MG63 (cell line): Measurements from ENCODE around the gene ZNF556. TPM values are rescaled to one million over a fixed set of nuclear protein-coding genes. Genes with fewer than 3 reads are reported as not detected.
A peak's percentile ranks its signal among the peaks of the same experiment; 100 is the strongest.

Experiments used
- DNase-seq: peaks from one replicate; pipeline ENCODE4 v3.0.0-alpha.2; 2020
- H3K27me3 ChIP-seq: fragments of 250-450 bp; sonication (Bioruptor Pico); 2 replicates; pipeline ENCODE4 v1.5.1; 2020; ENCODE audit warnings: mild to moderate bottlenecking, moderate library complexity
- H3K36me3 ChIP-seq: fragments of 250-450 bp; sonication (Bioruptor Pico); 2 replicates; pipeline ENCODE4 v1.5.1; 2020; ENCODE audit warnings: mild to moderate bottlenecking, moderate library complexity
- H3K4me3 ChIP-seq: fragments of 250-450 bp; sonication (Bioruptor Pico); 2 replicates; pipeline ENCODE4 v1.5.1; 2020; ENCODE audit warnings: mild to moderate bottlenecking, moderate library complexity
- H3K9me3 ChIP-seq: fragments of 250-450 bp; sonication (Bioruptor Pico); 2 replicates; pipeline ENCODE4 v1.5.1; 2020; ENCODE audit warnings: mild to moderate bottlenecking, moderate library complexity
- total RNA-seq: library from RNA; depleted of rRNA; stranded (reverse); fragments of >200 nt; shearing (Covaris generic); gene quantifications from 2 replicates; pipeline ENCODE4 v1.2.3, GENCODE V29; 2014; ENCODE audit warnings: low replicate concordance; rRNA removed

ZNF556 gene
- total RNA-seq, result 0.07 and 0.13 TPM in 2 replicates

DNA sequence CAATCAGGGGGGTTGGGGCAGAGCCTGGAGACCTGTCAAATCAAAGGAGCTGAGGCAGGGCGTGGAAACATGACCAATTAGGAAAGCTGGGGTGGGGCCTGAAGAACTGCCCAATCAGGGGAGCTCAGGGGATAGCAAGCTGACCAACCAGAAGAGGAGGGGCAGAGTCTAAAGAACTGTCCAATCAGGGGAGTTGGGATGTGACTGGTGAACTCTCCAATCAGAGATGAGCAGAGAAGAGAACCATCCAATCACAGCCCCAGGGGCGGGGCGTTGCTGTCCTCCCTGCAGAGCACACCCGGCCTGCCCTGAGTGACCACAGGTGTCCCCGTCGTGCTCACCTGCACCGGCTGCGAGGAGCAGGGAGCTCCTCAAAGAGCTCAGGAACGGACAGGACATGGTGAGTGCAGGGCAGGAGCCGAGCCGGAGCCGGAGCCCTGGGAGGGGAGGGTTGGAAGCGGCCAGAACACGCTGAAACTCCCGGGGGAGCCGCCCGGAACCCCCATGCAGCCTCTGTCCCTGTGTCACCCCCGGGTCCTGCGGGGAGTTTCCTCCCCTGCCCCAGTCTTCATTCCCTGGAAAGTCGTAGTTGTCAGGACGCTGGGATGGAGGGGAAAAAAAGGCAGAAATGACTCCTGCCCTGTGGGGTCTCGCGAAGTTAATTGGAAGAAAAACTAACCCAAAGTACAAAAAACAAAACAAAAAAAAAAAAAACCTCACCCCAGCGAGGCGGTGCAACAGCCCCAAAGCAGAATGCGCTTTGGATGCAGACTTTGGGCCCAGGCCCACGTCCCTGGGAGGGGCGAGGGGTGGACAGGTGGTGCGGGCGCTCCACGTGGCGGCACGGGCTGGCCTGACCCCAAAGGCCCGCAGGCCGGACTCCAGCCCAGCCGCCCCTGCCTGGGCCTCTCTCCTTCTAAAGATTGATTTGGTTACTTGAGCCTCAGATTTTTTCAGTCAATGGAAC lies at the start of gene ZNF556:
Gene ZNF556 (plus strand): TSS at position 311 of the 967 bp plus-strand sequence. CDS start 87 bp downstream, at position 398.
- Histone ChIP-seq H3K4me3 (peak within 1 kb of the TSS; percentile 33), H3K27me3 (no peaks in the 10 kb centered on the region), H3K36me3 (no peaks in the 10 kb centered on the region), H3K9me3 (no peaks in the 10 kb centered on the region)
- DNase-seq, result peak; percentile 61

DNA sequence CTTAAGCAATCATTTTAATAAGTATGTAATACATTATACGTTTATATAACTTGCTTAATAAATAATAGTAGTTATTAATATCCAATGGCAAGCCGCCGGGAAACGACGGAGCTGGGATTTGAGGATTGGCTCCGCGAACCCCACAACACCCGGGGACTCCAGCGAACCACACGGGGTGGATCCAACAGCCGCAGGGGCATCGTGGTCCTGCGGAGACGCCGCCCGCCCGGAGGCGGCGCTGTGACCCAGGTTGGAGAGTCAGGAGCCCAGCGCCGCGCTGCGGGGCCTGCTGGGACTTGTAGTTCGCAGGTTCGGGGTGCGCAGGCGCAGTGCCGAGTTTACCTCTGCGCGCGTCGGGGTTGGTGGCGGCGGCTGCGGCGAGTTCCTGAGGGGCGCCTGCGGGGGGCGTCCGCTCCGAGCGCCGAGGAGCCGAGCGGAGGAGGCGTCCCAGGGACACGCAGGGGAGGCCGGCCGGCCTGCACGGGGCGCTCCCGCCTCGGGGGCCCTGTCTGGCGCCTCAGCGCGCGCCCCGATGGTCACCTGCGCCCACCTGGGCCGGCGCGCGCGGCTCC lies 47.5 kb upstream of the ZNF556 start, which contains the start of gene ZNF554:
Gene ZNF554 (plus strand): TSS at position 329 of the 572 bp plus-strand sequence. CDS start 204 bp downstream, at position 533.
- peak within 1 kb of the TSS; percentile 50 for H3K4me3 ChIP-seq
- no peaks in the 10 kb centered on the region for H3K9me3 ChIP-seq
- H3K36me3 ChIP-seq, result no peaks in the 10 kb centered on the region
- peak; percentile 89 for DNase-seq
- H3K27me3 ChIP-seq, result no peaks in the 10 kb centered on the region

DNA sequence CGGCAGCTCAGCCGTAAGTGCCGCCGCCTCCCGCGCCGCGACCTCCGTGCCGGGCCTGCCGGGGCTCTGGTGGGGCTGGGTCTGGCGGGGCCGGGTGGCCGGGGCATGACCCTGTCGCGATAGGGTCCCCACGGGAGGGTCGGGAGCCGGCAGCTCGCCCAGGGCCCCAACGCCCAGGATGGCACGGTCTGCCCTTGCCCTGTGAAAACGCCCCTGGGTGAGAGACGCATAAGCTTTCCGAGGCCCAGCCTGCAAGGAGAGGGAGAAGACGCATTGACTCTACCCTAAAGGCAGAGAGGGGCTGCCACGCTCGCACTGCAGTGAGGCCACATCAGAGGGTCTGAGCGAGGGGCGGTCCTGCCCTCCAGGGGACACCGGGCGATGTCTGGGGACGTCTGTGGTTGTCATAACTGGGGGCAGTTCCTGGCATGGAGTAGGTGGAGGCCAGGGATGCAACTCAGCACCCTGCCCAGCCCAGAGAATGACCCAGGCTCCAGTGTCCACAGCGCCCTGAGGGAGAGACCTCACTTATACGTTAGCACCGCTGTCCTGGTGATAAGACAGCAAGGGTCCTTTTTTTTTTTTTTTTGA lies 46.9 kb upstream of the ZNF556 start:
- Histone ChIP-seq H3K4me3 (peak overlapping the region; percentile 50), H3K9me3 (no peaks in the 10 kb centered on the region), H3K36me3 (no peaks in the 10 kb centered on the region), H3K27me3 (no peaks in the 10 kb centered on the region)
- no peak for DNase-seq

DNA sequence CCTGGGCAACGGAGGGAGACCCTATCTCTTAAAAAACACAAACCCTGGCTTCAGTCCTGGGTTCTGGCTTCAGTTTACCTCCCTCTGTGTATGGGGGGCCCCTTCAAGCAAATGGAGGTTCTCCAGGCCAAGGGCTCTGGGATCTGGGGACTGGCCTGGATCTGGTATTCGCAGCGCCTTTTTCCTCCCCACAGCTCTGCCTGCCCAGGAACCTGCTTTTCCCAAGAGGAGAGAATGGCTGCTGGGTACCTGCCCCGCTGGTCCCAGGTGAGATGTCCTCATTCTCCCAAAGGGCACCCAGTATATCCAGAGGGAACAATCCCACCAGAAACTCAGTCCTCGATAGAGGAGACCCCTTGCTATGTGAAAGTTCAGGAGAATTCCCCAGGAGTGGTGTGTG lies 44.3 kb upstream of the ZNF556 start:
- Histone ChIP-seq H3K27me3 (no peaks in the 10 kb centered on the region), H3K4me3 (no peak overlapping the region), H3K9me3 (no peaks in the 10 kb centered on the region), H3K36me3 (no peaks in the 10 kb centered on the region)
- DNase-seq, result no peak

DNA sequence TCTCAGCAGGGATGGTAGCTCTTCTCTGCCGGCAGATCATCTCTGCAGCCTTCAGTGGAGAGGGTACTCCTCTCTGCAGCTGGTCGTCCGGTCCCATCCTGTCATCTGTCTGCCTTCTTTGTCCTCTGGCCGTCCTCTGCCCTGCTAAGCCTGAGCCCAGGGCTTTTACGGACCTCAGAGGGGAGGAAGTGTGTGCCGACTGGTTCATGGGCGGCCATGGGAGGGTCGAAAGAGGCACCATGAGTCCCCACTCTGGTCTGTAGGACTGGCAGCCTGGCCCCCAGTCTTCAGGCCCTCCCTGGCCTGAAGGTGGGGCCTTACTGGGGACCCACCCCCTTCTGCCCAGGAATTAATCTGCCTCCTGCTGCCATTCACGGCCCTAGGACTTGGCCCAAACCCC lies 43.5 kb upstream of the ZNF556 start:
- no peaks in the 10 kb centered on the region for H3K9me3 ChIP-seq
- no peak for DNase-seq
- no peak overlapping the region for H3K4me3 ChIP-seq
- H3K36me3 ChIP-seq, result no peaks in the 10 kb centered on the region
- no peaks in the 10 kb centered on the region for H3K27me3 ChIP-seq

DNA sequence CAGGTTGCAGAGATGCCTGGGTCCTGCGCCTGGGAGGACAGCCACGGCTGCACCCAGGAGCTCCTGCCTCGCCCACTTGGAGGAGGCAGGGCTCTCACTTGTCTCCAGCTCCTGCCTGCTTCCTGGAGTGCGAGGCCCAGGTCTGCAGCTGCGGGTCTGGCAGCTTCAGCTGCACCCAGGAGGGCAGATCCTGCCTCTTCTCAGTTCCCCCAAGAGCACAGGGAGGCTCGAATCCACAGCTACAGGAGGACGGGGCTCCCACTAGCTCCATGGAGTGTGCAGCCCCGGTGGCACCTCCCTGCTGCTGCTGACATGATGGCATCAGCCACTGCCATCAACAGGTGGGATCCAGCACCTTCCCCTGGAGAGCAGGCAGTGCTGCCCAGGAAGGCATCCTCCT lies 43.0 kb upstream of the ZNF556 start:
- no peak overlapping the region for H3K4me3 ChIP-seq
- H3K9me3 ChIP-seq, result no peaks in the 10 kb centered on the region

DNA sequence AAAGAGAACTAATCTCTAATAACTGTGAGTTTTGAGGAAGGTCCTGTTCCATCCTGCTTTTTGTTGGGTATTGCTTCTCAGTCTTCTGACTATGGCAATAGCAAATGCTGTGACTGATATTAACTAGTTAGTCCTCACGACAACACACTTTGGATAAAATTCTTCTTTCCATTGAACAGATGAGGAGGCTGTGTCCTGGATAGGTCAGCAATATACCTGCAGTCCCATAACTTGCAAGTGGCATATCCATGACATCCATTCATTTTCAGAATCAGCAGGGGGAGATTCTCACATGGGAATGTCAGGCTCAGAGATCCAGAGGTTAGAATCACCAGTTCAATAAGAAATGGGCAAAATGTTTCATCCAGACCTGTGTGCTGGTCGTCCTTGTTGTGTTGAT lies 40.1 kb upstream of the ZNF556 start:
- no peaks in the 10 kb centered on the region for H3K36me3 ChIP-seq
- H3K4me3 ChIP-seq, result no peak overlapping the region
- H3K27me3 ChIP-seq, result no peaks in the 10 kb centered on the region
- no peak for DNase-seq
- H3K9me3 ChIP-seq, result no peaks in the 10 kb centered on the region

More for the DNA sequence above, 43.0 kb upstream of the ZNF556 start:
- no peaks in the 10 kb centered on the region for H3K36me3 ChIP-seq
- no peaks in the 10 kb centered on the region for H3K27me3 ChIP-seq
- no peak for DNase-seq

DNA sequence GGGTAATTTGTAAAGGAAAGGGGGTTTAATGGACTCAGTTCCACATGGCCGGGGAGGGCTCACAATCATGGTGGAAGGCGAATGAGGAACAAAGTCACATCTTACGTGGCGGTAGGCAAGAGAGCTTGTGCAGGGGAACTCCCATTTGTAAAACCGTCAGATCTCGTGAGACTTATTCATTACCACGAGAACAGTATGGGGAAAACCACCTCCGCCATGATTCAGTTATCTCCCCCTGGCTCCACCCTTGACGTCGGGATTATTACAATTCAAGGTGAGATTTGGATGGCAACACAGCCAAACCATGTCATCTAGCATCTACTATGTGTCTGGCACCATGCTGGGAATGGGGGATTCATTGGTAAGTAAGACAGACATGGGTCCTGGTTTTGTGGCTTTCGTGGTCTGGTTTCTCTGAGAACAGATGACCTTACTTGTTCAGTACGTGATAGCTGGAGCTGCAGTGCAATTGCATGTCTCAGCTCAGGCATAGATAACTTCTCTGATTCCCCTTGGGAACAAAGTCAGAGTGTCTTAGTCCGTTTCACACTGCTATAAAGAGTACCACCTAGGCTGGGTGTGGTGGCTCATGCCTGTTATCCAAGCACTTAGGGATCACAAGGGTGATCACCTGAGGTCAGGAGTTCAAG lies 39.2 kb upstream of the ZNF556 start:
- Histone ChIP-seq H3K9me3 (no peaks in the 10 kb centered on the region), H3K36me3 (no peaks in the 10 kb centered on the region), H3K4me3 (no peak overlapping the region), H3K27me3 (no peaks in the 10 kb centered on the region)
- no peak for DNase-seq

DNA sequence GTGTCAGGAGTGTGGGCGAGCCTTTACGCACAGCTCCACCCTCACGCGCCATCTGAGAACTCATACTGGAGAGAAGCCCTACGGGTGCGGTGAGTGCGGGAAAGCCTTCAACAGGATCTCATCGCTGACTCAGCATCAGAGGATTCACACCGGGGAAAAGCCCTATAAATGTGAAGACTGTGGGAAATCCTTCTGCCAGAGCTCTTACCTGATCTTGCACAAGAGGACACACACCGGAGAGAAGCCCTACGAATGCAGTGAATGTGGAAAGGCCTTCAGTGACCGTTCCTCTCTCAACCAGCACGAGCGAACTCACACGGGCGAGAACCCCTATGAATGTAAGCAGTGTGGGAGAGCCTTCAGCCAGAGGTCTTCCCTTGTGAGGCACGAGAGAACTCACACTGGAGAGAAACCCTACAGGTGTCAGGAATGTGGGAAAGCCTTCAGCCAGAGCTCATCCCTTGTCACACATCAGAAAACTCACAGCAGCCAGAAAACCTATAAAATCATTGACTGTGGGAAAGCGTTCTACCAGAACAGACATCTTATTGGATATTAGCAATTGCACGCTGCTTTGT lies 32.8 kb upstream of the ZNF556 start:
- DNase-seq, result no peak
- Histone ChIP-seq H3K36me3 (no peaks in the 10 kb centered on the region), H3K4me3 (no peak overlapping the region), H3K9me3 (no peaks in the 10 kb centered on the region), H3K27me3 (no peaks in the 10 kb centered on the region)

DNA sequence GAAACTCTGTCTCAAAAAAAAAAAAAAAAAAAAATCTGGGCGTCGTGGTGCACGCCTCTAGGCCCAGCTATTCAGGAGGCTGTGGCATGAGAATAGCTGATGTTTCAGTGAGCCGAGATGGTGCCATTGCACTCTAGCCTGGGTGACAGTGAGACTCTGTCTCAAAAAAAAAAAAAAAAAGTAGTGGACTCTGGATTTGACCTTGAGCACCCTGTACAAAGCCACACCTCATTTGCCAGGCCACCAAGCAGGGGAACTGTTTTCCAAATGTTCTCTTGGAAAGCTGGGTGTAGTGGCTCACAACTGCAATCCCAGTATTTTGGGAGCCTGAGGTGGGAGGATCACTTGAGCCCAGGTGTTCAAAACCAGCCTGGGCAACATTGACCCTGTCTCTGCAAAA lies 29.7 kb upstream of the ZNF556 start:
- no peaks in the 10 kb centered on the region for H3K27me3 ChIP-seq
- H3K9me3 ChIP-seq, result no peaks in the 10 kb centered on the region
- no peak for DNase-seq
- no peaks in the 10 kb centered on the region for H3K36me3 ChIP-seq
- no peak overlapping the region for H3K4me3 ChIP-seq

DNA sequence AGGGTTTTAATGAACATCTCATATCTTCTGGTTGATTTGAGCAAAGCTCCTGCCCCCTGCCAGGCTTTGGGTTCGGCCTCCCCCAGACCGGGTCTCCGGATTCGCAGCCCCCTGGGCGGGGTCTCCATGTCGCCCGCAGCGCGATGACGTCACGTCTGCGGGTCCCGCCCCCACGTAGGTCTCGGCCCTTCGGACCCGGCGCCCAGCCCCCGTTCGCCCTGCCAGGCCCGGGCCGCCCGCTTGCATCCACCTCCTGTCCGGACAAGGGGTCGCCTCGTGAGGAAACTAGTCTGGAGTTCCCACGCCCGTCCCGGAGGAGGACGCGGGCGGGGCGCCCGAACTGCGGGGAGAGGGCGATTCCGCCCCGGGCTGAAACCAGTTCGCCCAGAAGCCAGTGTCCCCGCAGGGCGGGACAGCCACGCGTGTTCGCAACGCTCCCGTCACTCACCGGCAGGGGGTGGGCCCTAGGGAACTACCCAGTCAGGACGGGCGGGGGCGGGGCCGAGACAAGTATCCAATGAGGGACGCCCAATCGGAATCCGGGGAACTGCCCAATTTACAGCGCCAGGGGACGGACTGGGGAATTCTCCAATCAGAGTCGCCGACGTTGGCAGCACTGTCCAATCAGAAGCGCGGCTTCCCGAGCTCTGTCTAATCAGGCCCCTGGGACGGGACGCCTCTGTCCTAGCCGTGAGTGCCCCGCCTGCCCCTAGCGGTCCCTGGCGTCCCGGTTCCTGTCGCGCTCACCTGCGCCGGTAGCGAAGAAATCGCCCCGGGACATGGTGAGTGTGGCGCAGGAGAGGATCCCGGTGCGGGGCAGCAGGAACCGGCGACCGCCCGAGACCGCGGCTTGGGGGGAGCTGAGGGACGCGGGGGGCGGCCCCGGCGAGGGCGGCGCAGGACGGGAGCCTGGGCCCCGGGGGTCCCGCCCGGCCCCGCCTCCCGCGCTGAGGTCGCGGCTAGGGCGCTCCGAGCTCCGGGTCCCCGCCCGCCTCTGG lies 26.0 kb upstream of the ZNF556 start, which contains the start of gene ZNF555:
Gene ZNF555 (plus strand): TSS at position 682 of the 998 bp plus-strand sequence. CDS start 98 bp downstream, at position 780.
- peak within 1 kb of the TSS; percentile 77 for H3K4me3 ChIP-seq
- H3K36me3 ChIP-seq, result no peaks in the 10 kb centered on the region
- no peaks in the 10 kb centered on the region for H3K9me3 ChIP-seq
- DNase-seq, result peak; percentile 96
- H3K27me3 ChIP-seq, result no peaks in the 10 kb centered on the region

DNA sequence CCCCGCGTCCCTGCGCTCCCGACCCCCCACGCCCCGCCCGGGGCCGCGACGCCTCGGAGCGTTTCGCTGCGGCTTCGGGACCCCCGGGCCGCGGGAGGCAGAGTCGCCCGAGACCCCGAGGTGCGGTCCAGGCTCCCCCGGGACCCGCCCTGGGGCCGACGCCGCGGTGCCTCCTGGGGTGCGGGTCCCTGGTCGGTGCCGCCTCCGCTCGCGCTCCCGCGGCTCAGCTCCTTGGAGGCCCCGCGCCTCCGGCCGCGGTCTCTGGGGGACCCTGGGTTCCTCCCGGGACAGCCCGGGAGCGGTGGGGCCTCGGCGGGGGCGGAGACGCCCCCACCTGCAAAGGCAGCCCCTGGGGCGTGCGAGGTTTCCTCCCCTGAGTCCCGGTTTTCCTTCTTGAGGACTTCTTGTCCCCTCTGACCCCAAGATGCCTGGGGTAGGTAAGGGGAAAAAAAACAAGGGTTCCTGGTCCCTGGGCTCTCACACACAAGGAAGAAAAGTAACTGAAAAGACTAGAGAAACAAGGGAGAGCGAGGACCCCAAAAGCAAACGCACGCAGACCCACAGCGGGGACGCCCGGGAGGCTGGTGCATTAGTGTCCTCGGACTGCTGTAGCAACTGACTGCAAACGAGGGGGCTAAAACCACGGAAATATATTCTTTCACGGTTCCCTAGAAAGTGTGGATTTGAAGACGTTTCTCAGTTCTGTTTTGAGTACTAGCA lies 25.1 kb upstream of the ZNF556 start:
- Histone ChIP-seq H3K9me3 (no peaks in the 10 kb centered on the region), H3K27me3 (no peaks in the 10 kb centered on the region), H3K4me3 (peak overlapping the region; percentile 77), H3K36me3 (no peaks in the 10 kb centered on the region)
- DNase-seq, result no peak

DNA sequence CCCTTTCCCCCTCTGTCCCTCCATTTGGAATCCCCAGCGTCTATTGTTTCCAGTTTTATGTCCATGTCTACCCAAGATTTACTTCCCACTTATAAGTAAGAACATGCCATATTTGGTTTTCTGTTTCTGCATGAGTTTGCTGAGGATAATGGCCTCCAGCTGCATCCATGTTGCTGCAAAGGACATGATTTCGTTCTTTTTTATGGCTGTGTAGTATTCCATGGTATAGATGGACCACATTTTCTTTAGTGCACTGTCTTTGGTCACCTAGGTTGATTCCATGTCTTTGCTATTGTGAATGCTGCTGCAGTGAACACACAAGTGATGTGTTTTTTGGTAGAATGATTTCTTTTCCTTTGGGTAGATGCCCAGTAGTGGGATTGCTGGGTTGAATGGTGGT lies 22.0 kb upstream of the ZNF556 start:
- no peaks in the 10 kb centered on the region for H3K27me3 ChIP-seq
- H3K4me3 ChIP-seq, result no peak overlapping the region
- no peak for DNase-seq
- H3K36me3 ChIP-seq, result no peaks in the 10 kb centered on the region
- H3K9me3 ChIP-seq, result no peaks in the 10 kb centered on the region

DNA sequence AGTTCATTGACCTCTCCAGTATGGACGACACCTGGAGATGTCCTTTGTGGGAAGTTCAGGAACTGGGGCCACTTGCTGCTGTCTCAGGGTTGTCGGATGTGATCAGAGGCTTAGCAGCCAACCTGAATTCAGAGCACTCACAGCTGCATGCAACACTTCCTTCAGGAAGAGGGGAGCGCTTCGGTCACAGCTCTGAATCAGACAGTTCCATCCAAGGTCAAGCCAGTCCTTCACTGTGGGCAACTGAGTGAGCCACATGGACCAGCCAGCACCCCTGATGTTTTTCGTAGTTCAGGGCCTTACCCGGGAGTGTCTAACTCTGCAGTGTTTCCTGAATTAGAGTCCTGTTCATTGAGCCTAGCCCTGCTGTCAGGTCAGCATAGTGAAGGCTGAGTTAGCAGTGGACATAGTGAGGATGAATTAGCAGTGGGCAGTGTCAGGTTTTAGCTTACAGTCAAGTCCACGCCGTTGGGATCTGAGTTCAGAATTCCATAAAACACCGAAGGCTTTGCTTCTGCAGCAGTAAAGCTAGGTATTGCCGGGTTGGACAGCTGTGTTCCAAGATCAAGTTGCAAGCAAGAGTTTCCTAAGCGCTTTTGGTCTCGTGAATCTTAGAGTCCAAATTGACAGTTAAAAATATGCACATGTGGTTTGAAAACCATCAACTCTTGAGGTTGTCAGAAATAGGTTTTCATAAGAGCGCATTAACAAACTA lies 20.8 kb upstream of the ZNF556 start:
- no peak for DNase-seq
- no peak overlapping the region for H3K4me3 ChIP-seq
- peaks cover 2% of the 10 kb centered on the region; the same call in 1 of the 2 replicates for H3K9me3 ChIP-seq
- H3K27me3 ChIP-seq, result no peaks in the 10 kb centered on the region
- H3K36me3 ChIP-seq, result peaks cover 2% of the 10 kb centered on the region; the same call in 1 of the 2 replicates
